Keratinocyte (primary cell): ENCODE results near the gene EDEM1. TPM values are rescaled to one million over a fixed set of nuclear protein-coding genes. Genes with fewer than 3 reads are reported as not detected.

Experiments used
- DNase-seq: peaks from one replicate; pipeline ENCODE4 v3.0.0-alpha.2; 2011; ENCODE audit warnings: low read depth, missing footprints, low spot score
- FAIRE-seq: peaks from 2 replicates; lab custom pipeline; 2011; peaks lifted over from hg19 to GRCh38; lab: Jason Lieb, UNC
- H2AFZ ChIP-seq: 2 replicates; pipeline ENCODE4 v1.6.0; 2012; ENCODE audit warnings: low read length, control low read depth, inconsistent platforms; ENCODE audit not compliant: control insufficient read depth
- H3K27ac ChIP-seq: 2 replicates; pipeline ENCODE4 v1.5.1; 2011; ENCODE audit warnings: low read length; ENCODE audit not compliant: control insufficient read depth, insufficient read depth
- H3K27me3 ChIP-seq: 3 replicates; pipeline ENCODE4 v1.6.0; 2011; ENCODE audit warnings: low read length; ENCODE audit not compliant: control insufficient read depth, insufficient read depth; ENCODE audit errors: extremely low read depth
- H3K36me3 ChIP-seq, 2 experiments: 2 replicates in 1 of 2; 3 replicates in 1 of 2; pipeline ENCODE4 v1.5.1; 2011; ENCODE audit warnings: low read length in 2 of 2, mild to moderate bottlenecking in 1 of 2; ENCODE audit not compliant: control insufficient read depth in 2 of 2, insufficient read depth in 2 of 2; ENCODE audit errors: extremely low read depth in 1 of 2
- H3K4me1 ChIP-seq: 3 replicates; pipeline ENCODE4 v1.5.1; 2011; ENCODE audit warnings: low read length; ENCODE audit not compliant: control insufficient read depth, insufficient read depth; ENCODE audit errors: extremely low read depth
- H3K4me2 ChIP-seq: 3 replicates; pipeline ENCODE4 v1.6.0; 2011; ENCODE audit warnings: low read depth, low read length; ENCODE audit not compliant: control insufficient read depth, insufficient read depth; ENCODE audit errors: extremely low read depth
- H3K4me3 ChIP-seq, 3 experiments: fragments of 200-600 bp in 1 of 3; sonication (generic) in 1 of 3; 2 replicates in 2 of 3; 3 replicates in 1 of 3; pipeline ENCODE4 v1.5.1; 2011 to 2016; ENCODE audit warnings: low read length in 3 of 3, mild to moderate bottlenecking in 3 of 3, control low read depth in 2 of 3, inconsistent platforms in 1 of 3, low read depth in 1 of 3, mixed read lengths in 1 of 3, mixed run types in 1 of 3, moderate library complexity in 1 of 3; ENCODE audit not compliant: control insufficient read depth in 2 of 3, insufficient read depth in 2 of 3; ENCODE audit errors: extremely low read depth in 1 of 3
- H3K79me2 ChIP-seq: 2 replicates; pipeline ENCODE4 v1.6.0; 2012; ENCODE audit warnings: low read length; ENCODE audit not compliant: control insufficient read depth, insufficient read depth
- H3K9ac ChIP-seq: 3 replicates; pipeline ENCODE4 v1.6.0; 2011; ENCODE audit warnings: low read length; ENCODE audit not compliant: control insufficient read depth, insufficient read depth; ENCODE audit errors: extremely low read depth
- H3K9me1 ChIP-seq: 3 replicates; pipeline ENCODE4 v1.6.0; 2011; ENCODE audit warnings: low read length; ENCODE audit not compliant: control insufficient read depth, insufficient read depth; ENCODE audit errors: extremely low read depth
- H3K9me3 ChIP-seq: 2 replicates; pipeline ENCODE4 v1.5.1; 2012; ENCODE audit warnings: low read depth, low read length; ENCODE audit not compliant: control insufficient read depth
- H4K20me1 ChIP-seq: 3 replicates; pipeline ENCODE4 v1.6.0; 2011; ENCODE audit warnings: low read length; ENCODE audit not compliant: control insufficient read depth, insufficient read depth; ENCODE audit errors: extremely low read depth
- EZH2 ChIP-seq: IDR thresholded peaks from one replicate; pipeline ENCODE4 v1.6.1; 2012; ENCODE audit warnings: inconsistent platforms, mild to moderate bottlenecking, low read length, moderate library complexity
- dilution Hi-C: fragments of 300-500 bp; cut with MboI; formaldehyde crosslinking; loops from one replicate; pipeline ENCODE4 v1.7.0; 2020; ENCODE audit warnings: low sequenced_read_pairs; ENCODE audit not compliant: extremely low pct_ligation_motif_present
- polyA plus RNA-seq, 5 experiments: library from polyadenylated mRNA; depleted of rRNA in 3 of 5; stranded (reverse) in 3 of 5; stranded (forward) in 1 of 5; unstranded in 1 of 5; fragments of >200 nt; gene quantifications; 1 replicate in 1 of 5; 2 replicates in 3 of 5; 3 replicates in 1 of 5; pipeline versions ENCODE4 v1.2.1 to v1.2.3, GENCODE V29; 2011 to 2012; ENCODE audit warnings: missing spikeins in 2 of 5, low read depth in 1 of 5, low replicate concordance in 1 of 5
- TF ChIP-seq, protein P1 (sequence below), 3 experiments: IDR thresholded peaks in 1 of 3; conservative IDR thresholded peaks in 1 of 3; optimal IDR thresholded peaks in 1 of 3; 2 replicates in 2 of 3; 3 replicates in 1 of 3; pipeline versions ENCODE3 to v1.5.1; 2011; ENCODE audit warnings: low read length in 3 of 3, mild to moderate bottlenecking in 3 of 3, moderate library complexity in 2 of 3, control low read depth in 1 of 3, inconsistent platforms in 1 of 3; ENCODE audit not compliant: insufficient read depth in 2 of 3; ENCODE audit errors: extremely low read depth in 1 of 3

Gene EDEM1
- polyA plus RNA-seq, 1 donor (not counting 4 experiments of a cell fraction or from before 2014, with no cell fraction given): 65.2 TPM

DNA sequence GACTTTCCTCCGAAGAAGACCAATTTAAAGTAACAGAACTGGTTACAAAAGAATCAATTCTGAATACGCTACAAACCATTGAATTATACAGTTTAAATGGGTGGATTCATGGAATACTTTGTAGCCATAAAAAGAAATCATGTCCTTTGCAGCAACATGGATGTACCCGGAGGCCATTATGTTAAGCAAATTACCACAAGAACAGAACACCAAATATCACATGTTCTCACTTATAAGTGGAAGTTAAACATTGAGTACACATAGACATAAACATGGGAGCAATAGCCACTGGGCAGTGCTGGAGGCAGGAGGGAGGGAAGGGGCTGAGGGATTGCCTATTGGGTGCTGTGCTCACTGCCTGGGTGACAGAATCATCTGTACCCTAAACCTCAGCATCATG, 61.3 kb downstream of the EDEM1 start:
- FAIRE-seq: no peak
- Histone ChIP-seq H3K27ac (no peak overlapping the region), H3K4me2 (no peak overlapping the region), H3K79me2 (no peaks in the 10 kb centered on the region), H4K20me1 (no peaks in the 10 kb centered on the region), H3K36me3 (no peaks in the 10 kb centered on the region), H3K9me3 (no peaks in the 10 kb centered on the region), H3K4me3 (no peak overlapping the region), H3K4me1 (peaks cover 3% of the 10 kb centered on the region), H3K27me3 (no peaks in the 10 kb centered on the region), H3K9ac (no peak overlapping the region), H2AFZ (no peak overlapping the region), H3K9me1 (no peaks in the 10 kb centered on the region)
- no peak for TF ChIP-seq EZH2
- TF ChIP-seq, protein P1, sequence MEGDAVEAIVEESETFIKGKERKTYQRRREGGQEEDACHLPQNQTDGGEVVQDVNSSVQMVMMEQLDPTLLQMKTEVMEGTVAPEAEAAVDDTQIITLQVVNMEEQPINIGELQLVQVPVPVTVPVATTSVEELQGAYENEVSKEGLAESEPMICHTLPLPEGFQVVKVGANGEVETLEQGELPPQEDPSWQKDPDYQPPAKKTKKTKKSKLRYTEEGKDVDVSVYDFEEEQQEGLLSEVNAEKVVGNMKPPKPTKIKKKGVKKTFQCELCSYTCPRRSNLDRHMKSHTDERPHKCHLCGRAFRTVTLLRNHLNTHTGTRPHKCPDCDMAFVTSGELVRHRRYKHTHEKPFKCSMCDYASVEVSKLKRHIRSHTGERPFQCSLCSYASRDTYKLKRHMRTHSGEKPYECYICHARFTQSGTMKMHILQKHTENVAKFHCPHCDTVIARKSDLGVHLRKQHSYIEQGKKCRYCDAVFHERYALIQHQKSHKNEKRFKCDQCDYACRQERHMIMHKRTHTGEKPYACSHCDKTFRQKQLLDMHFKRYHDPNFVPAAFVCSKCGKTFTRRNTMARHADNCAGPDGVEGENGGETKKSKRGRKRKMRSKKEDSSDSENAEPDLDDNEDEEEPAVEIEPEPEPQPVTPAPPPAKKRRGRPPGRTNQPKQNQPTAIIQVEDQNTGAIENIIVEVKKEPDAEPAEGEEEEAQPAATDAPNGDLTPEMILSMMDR (optimal IDR thresholded peaks at IDR 0.05 in 1 of 3, IDR thresholded peaks at IDR 0.05 in 1 of 3, conservative IDR thresholded peaks at IDR 0.05 in 1 of 3; ENCODE audit: extremely low read depth in 1 of 3, insufficient read depth in 2 of 3, low read length in 3 of 3): no peak
- no peak for DNase-seq
- dilution Hi-C loops: no loop called here

DNA sequence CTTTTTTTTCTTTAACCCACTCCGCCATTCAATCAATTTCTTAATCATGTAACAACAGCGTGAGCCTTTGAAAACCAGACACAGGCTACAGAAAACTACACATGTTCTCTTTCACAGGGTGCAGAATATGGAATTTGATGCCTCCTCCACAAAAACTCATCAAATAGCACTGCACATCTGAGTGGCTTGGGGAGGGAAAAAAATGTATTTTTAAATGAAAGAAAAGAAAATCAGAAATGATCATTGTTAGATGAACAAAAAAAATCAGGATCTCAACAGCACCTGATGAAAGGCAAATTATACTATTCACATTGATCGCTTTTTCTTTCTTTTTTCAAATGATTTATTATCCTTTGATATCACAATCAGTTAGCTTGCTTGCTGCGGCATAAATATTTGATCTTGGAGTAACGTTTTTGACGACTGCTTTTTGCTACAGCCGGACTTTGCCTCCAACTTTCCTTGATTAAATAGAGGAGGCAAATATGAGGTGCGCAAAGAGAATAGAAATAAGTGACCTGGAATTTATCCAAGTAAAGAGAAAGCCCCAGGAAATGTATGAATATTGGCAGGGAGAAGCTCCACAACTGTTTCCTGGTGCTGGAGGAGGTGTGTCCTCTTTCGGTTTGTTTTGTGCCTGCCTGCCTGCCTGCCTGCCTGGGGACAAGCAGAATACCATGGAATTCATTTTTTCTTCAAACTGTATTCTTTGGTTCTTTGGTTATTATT, 63.1 kb downstream of the EDEM1 start:
- H3K27ac ChIP-seq: no peak overlapping the region
- peak overlapping the region; percentile 17 to 55 (median 53) for H3K4me3 ChIP-seq
- H3K9me3 ChIP-seq: no peaks in the 10 kb centered on the region
- TF ChIP-seq, protein P1 (optimal IDR thresholded peaks at IDR 0.05 in 1 of 3, IDR thresholded peaks at IDR 0.05 in 1 of 3, conservative IDR thresholded peaks at IDR 0.05 in 1 of 3; ENCODE audit: extremely low read depth in 1 of 3, insufficient read depth in 2 of 3, low read length in 3 of 3): no peak
- no peak for TF ChIP-seq EZH2
- H3K36me3 ChIP-seq: no peaks in the 10 kb centered on the region
- H3K9me1 ChIP-seq: no peaks in the 10 kb centered on the region
- peaks cover 3% of the 10 kb centered on the region for H3K4me1 ChIP-seq
- no peaks in the 10 kb centered on the region for H3K79me2 ChIP-seq
- no peaks in the 10 kb centered on the region for H4K20me1 ChIP-seq
- dilution Hi-C loops: no loop called here
- DNase-seq (no peak), FAIRE-seq (no peak)
- H3K4me2 ChIP-seq: peak overlapping the region; percentile 89
- peak overlapping the region; percentile 18 for H3K9ac ChIP-seq
- H2AFZ ChIP-seq: peak overlapping the region; percentile 88
- no peaks in the 10 kb centered on the region for H3K27me3 ChIP-seq
